ENCODE measurements around the gene CEP128. TPM values are rescaled to one million over a fixed set of nuclear protein-coding genes. Genes with fewer than 3 reads are reported as not detected.

The CEP128 gene
- total RNA-seq, 1 experiment from 2014 or later = 28.3 TPM

- no peaks in the 10 kb centered on the region for H4K20me1 ChIP-seq (ENCODE audit: insufficient read depth, low read depth, low read length)
- H3K27ac ChIP-seq (ENCODE audit: low read length) = no peak overlapping the region
- H3K9me2 ChIP-seq (replicated peaks; ENCODE audit: insufficient read depth, low read length) = no peaks in the 10 kb centered on the region
- H2AFZ ChIP-seq (ENCODE audit: low read length) = no peak overlapping the region
- no peaks in the 10 kb centered on the region for H3K27me3 ChIP-seq (ENCODE audit: low read length)
- no peaks in the 10 kb centered on the region for H3K36me3 ChIP-seq (ENCODE audit: insufficient read depth, low read length)
- no peaks in the 10 kb centered on the region for H3K9me3 ChIP-seq (ENCODE audit: low read length)
- H3K4me3 ChIP-seq (ENCODE audit: low read length) = no peak overlapping the region
- peak; percentile 56 for DNase-seq
- H3K4me1 ChIP-seq (ENCODE audit: low read length) = peaks cover 13% of the 10 kb centered on the region
- H3K4me2 ChIP-seq (ENCODE audit: low read depth, low read length, poor library complexity, severe bottlenecking) = peak overlapping the region; percentile 13
- H3K9ac ChIP-seq (ENCODE audit: low read length) = peak overlapping the region; percentile 1; the same call in 1 of the 2 replicates
- H3K79me2 ChIP-seq (ENCODE audit: low read length) = no peaks in the 10 kb centered on the region
These were observed 450.4 kb downstream of the CEP128 start for GRCh38 chr14:80491131-80491530.

- H2AFZ ChIP-seq (ENCODE audit: low read length) = no peak overlapping the region
- no peaks in the 10 kb centered on the region for H3K9me3 ChIP-seq (ENCODE audit: low read length)
- H4K20me1 ChIP-seq (ENCODE audit: insufficient read depth, low read depth, low read length) = no peaks in the 10 kb centered on the region
- H3K9me2 ChIP-seq (replicated peaks; ENCODE audit: insufficient read depth, low read length) = no peaks in the 10 kb centered on the region; the same call in 1 of the 2 replicates
- H3K79me2 ChIP-seq (ENCODE audit: low read length) = no peaks in the 10 kb centered on the region
- H3K36me3 ChIP-seq (ENCODE audit: insufficient read depth, low read length) = no peaks in the 10 kb centered on the region
- peaks cover 13% of the 10 kb centered on the region for H3K4me1 ChIP-seq (ENCODE audit: low read length)
- no peak for DNase-seq
- H3K4me3 ChIP-seq (ENCODE audit: low read length) = no peak overlapping the region
- H3K27me3 ChIP-seq (ENCODE audit: low read length) = no peaks in the 10 kb centered on the region
- no peak overlapping the region for H3K27ac ChIP-seq (ENCODE audit: low read length)
- H3K9ac ChIP-seq (ENCODE audit: low read length) = no peak overlapping the region
- no peak overlapping the region for H3K4me2 ChIP-seq (ENCODE audit: low read depth, low read length, poor library complexity, severe bottlenecking)
These were observed 452.0 kb downstream of the CEP128 start for GRCh38 chr14:80489513-80489912.

GRCh38 chr14:80485764-80486163, 455.8 kb downstream of the CEP128 start:
- H3K4me1 ChIP-seq (ENCODE audit: low read length) = no peaks in the 10 kb centered on the region
- H3K4me2 ChIP-seq (ENCODE audit: low read depth, low read length, poor library complexity, severe bottlenecking) = no peak overlapping the region
- H2AFZ ChIP-seq (ENCODE audit: low read length) = no peak overlapping the region
- no peaks in the 10 kb centered on the region; the same call in 1 of the 2 replicates for H3K9me2 ChIP-seq (replicated peaks; ENCODE audit: insufficient read depth, low read length)
- no peak for DNase-seq
- no peak overlapping the region for H3K9ac ChIP-seq (ENCODE audit: low read length)
- no peaks in the 10 kb centered on the region for H3K9me3 ChIP-seq (ENCODE audit: low read length)
- no peaks in the 10 kb centered on the region for H3K79me2 ChIP-seq (ENCODE audit: low read length)
- H3K27me3 ChIP-seq (ENCODE audit: low read length) = no peaks in the 10 kb centered on the region
- H4K20me1 ChIP-seq (ENCODE audit: insufficient read depth, low read depth, low read length) = no peaks in the 10 kb centered on the region
- no peak overlapping the region for H3K4me3 ChIP-seq (ENCODE audit: low read length)
- H3K27ac ChIP-seq (ENCODE audit: low read length) = no peak overlapping the region
- no peaks in the 10 kb centered on the region for H3K36me3 ChIP-seq (ENCODE audit: insufficient read depth, low read length)

DNA sequence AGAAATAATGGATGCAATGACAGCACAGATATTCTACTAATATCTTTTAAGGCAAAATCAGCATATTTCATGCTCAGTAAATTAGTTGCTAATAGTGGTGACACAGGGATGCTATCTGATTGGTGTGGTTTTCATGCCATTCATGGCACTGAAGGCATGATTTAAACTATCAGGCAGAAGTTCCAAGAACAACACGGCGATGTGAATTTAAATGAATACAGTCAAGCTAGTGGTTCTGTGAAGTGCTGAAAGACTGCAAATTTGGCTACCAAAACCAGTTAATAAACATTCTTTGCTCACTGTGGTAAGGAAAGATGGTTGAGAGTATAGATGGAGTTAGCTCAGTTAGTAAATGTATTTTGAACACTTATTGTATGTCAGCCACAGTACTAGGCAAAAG, 458.2 kb downstream of the CEP128 start:
- Histone ChIP-seq H3K4me1 (ENCODE audit: low read length) (no peaks in the 10 kb centered on the region), H3K36me3 (ENCODE audit: insufficient read depth, low read length) (no peaks in the 10 kb centered on the region), H3K9me2 (replicated peaks; ENCODE audit: insufficient read depth, low read length) (no peaks in the 10 kb centered on the region; the same call in 1 of the 2 replicates), H2AFZ (ENCODE audit: low read length) (no peak overlapping the region), H3K27me3 (ENCODE audit: low read length) (no peaks in the 10 kb centered on the region), H3K27ac (ENCODE audit: low read length) (no peak overlapping the region), H3K9me3 (ENCODE audit: low read length) (no peaks in the 10 kb centered on the region), H3K9ac (ENCODE audit: low read length) (no peak overlapping the region), H4K20me1 (ENCODE audit: insufficient read depth, low read depth, low read length) (no peaks in the 10 kb centered on the region), H3K79me2 (ENCODE audit: low read length) (no peaks in the 10 kb centered on the region), H3K4me2 (ENCODE audit: low read depth, low read length, poor library complexity, severe bottlenecking) (no peak overlapping the region), H3K4me3 (ENCODE audit: low read length) (no peak overlapping the region)
- DNase-seq = no peak

GRCh38 chr14:80477388-80478160, 464.0 kb downstream of the CEP128 start:
- Histone ChIP-seq H3K4me2 (ENCODE audit: low read depth, low read length, poor library complexity, severe bottlenecking) (no peak overlapping the region), H4K20me1 (ENCODE audit: insufficient read depth, low read depth, low read length) (no peaks in the 10 kb centered on the region), H3K27ac (ENCODE audit: low read length) (no peak overlapping the region), H3K27me3 (ENCODE audit: low read length) (no peaks in the 10 kb centered on the region), H3K9me2 (replicated peaks; ENCODE audit: insufficient read depth, low read length) (no peaks in the 10 kb centered on the region), H2AFZ (ENCODE audit: low read length) (no peak overlapping the region), H3K79me2 (ENCODE audit: low read length) (no peaks in the 10 kb centered on the region), H3K4me1 (ENCODE audit: low read length) (no peaks in the 10 kb centered on the region), H3K36me3 (ENCODE audit: insufficient read depth, low read length) (no peaks in the 10 kb centered on the region; the same call in 1 of the 2 replicates), H3K9me3 (ENCODE audit: low read length) (peaks cover 10% of the 10 kb centered on the region), H3K9ac (ENCODE audit: low read length) (no peak overlapping the region), H3K4me3 (ENCODE audit: low read length) (no peak overlapping the region)
- DNase-seq = no peak

DNA sequence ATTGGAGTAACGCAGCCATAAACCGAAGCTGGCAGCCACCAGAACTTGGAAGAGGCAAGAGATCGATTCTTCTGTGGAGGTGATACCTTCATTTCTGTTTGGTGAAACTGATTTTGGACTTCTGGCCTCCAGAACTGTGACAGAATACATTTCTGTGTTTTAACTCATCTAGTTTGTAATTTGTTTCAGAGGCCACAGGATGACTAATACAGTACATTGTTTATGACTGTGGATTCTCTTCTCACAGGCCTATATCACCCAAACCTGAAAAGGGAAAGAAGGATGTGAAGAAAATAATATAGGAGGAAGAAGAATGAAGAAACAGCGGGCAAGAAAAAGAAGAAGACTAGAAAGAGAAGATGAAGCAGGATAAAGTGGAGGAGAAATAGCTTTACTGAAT, 466.5 kb downstream of the CEP128 start:
- Histone ChIP-seq H3K4me2 (ENCODE audit: low read depth, low read length, poor library complexity, severe bottlenecking) (no peak overlapping the region), H3K4me1 (ENCODE audit: low read length) (no peaks in the 10 kb centered on the region), H3K36me3 (ENCODE audit: insufficient read depth, low read length) (no peaks in the 10 kb centered on the region; the same call in 1 of the 2 replicates), H3K27ac (ENCODE audit: low read length) (no peak overlapping the region), H2AFZ (ENCODE audit: low read length) (no peak overlapping the region), H3K9me3 (ENCODE audit: low read length) (peaks cover 11% of the 10 kb centered on the region), H4K20me1 (ENCODE audit: insufficient read depth, low read depth, low read length) (no peaks in the 10 kb centered on the region), H3K9me2 (replicated peaks; ENCODE audit: insufficient read depth, low read length) (no peaks in the 10 kb centered on the region), H3K4me3 (ENCODE audit: low read length) (no peak overlapping the region), H3K9ac (ENCODE audit: low read length) (no peak overlapping the region), H3K27me3 (ENCODE audit: low read length) (no peaks in the 10 kb centered on the region), H3K79me2 (ENCODE audit: low read length) (no peaks in the 10 kb centered on the region)
- DNase-seq = no peak

DNA sequence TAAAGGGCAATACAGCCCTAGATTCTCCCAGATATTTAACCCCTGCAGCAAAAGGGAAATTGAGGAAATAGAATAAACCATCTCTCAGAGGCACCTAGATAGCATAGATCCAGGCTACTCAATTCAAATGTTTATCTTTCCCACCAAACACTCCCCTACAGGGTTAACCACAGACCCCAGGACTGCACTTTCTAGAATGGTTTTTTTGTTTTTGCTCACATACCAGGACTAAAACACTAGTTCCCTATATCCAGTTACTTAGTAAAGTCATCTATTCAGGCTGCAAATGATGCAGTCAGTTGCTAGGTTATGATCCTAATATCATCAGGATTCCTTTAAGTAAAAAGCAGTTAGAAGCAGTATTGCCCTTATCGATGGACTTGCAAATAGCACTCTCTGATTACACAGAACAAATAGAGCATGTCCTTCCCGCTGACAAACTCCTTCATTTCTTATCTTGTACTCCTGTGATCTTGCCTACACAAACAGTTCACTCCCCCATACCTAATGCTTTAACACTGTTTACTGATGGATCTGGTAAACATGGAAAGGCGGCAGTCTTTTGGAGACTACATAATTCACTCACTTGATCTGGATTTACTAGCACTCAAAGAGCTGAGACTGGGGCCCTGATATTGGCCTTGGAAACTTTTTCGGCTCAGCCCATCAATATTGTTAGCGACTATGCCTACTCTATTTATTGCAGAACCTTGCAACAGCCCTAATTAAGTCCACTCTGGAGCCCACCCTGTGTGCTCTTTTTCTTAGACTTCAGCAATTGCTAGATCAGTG, 473.0 kb downstream of the CEP128 start:
- Histone ChIP-seq H2AFZ (ENCODE audit: low read length) (no peak overlapping the region), H3K4me2 (ENCODE audit: low read depth, low read length, poor library complexity, severe bottlenecking) (no peak overlapping the region), H3K4me1 (ENCODE audit: low read length) (no peaks in the 10 kb centered on the region), H3K79me2 (ENCODE audit: low read length) (no peaks in the 10 kb centered on the region), H3K27me3 (ENCODE audit: low read length) (no peaks in the 10 kb centered on the region), H3K36me3 (ENCODE audit: insufficient read depth, low read length) (no peaks in the 10 kb centered on the region), H3K4me3 (ENCODE audit: low read length) (no peak overlapping the region), H3K27ac (ENCODE audit: low read length) (no peak overlapping the region), H4K20me1 (ENCODE audit: insufficient read depth, low read depth, low read length) (no peaks in the 10 kb centered on the region), H3K9me2 (replicated peaks; ENCODE audit: insufficient read depth, low read length) (no peaks in the 10 kb centered on the region), H3K9ac (ENCODE audit: low read length) (no peak overlapping the region), H3K9me3 (ENCODE audit: low read length) (peaks cover 8% of the 10 kb centered on the region)
- DNase-seq = no peak

GRCh38 chr14:80465546-80466220, 475.9 kb downstream of the CEP128 start:
- DNase-seq = no peak
- Histone ChIP-seq H4K20me1 (ENCODE audit: insufficient read depth, low read depth, low read length) (no peaks in the 10 kb centered on the region), H3K4me3 (ENCODE audit: low read length) (no peak overlapping the region), H3K9me3 (ENCODE audit: low read length) (no peaks in the 10 kb centered on the region), H3K79me2 (ENCODE audit: low read length) (no peaks in the 10 kb centered on the region), H3K27me3 (ENCODE audit: low read length) (no peaks in the 10 kb centered on the region), H3K27ac (ENCODE audit: low read length) (no peak overlapping the region), H3K4me2 (ENCODE audit: low read depth, low read length, poor library complexity, severe bottlenecking) (no peak overlapping the region), H3K36me3 (ENCODE audit: insufficient read depth, low read length) (no peaks in the 10 kb centered on the region), H2AFZ (ENCODE audit: low read length) (no peak overlapping the region), H3K9ac (ENCODE audit: low read length) (no peak overlapping the region), H3K9me2 (replicated peaks; ENCODE audit: insufficient read depth, low read length) (no peaks in the 10 kb centered on the region), H3K4me1 (ENCODE audit: low read length) (no peaks in the 10 kb centered on the region)
